Endothelial cell of umbilical vein (primary cell): ENCODE data around the gene RPL21. TPM values are rescaled to one million over a fixed set of nuclear protein-coding genes. Genes with fewer than 3 reads are reported as not detected.

Experiments
- BruUV-seq: library from RNA; stranded (reverse); fragments of 400-500 nt; replicated peaks from 2 replicates; lab custom pipeline; 2021; lab: Mats Ljungman, UMichigan
- CTCF ChIA-PET: fragments of 300-600, 350-600 bp; sonication (Branson Sonifier 250); formaldehyde crosslinking; loops from one replicate; lab custom pipeline; 2021; ENCODE audit warnings: antibody characterized with exemption, inconsistent platforms; lab: Charles Lee
- POLR2A ChIA-PET: fragments of 300-600, 350-600 bp; sonication (Branson Sonifier 250); formaldehyde crosslinking; loops from one replicate; lab custom pipeline; 2021; ENCODE audit warnings: antibody characterized with exemption, inconsistent platforms; lab: Charles Lee
- DNase-seq: peaks from one replicate; pipeline ENCODE4 v3.0.0-alpha.2; 2011; ENCODE audit warnings: low read depth, low spot score
- FAIRE-seq: peaks from 2 replicates; lab custom pipeline; 2011; peaks lifted over from hg19 to GRCh38; lab: Jason Lieb, UNC
- H2AFZ ChIP-seq: 2 replicates; pipeline ENCODE4 v1.6.0; 2012; ENCODE audit warnings: low read depth, low read length, control low read depth, inconsistent platforms
- H3K27ac ChIP-seq: 2 replicates; pipeline ENCODE4 v1.5.1; 2011; ENCODE audit warnings: low read depth, mild to moderate bottlenecking, control low read depth, low read length, moderate library complexity; ENCODE audit not compliant: insufficient read depth
- H3K27me3 ChIP-seq, 2 experiments: 2 replicates each; pipeline versions ENCODE4 v1.6.0 to v1.6.1; 2011; ENCODE audit warnings: low read length in 2 of 2, mixed read lengths in 1 of 2; ENCODE audit not compliant: control insufficient read depth in 2 of 2, insufficient read depth in 2 of 2
- H3K36me3 ChIP-seq, 2 experiments: 2 replicates in 1 of 2; 3 replicates in 1 of 2; pipeline ENCODE4 v1.5.1; 2011; ENCODE audit warnings: low read length in 2 of 2, mild to moderate bottlenecking in 1 of 2, moderate library complexity in 1 of 2; ENCODE audit not compliant: control insufficient read depth in 2 of 2, insufficient read depth in 2 of 2; ENCODE audit errors: extremely low read depth in 1 of 2
- H3K4me1 ChIP-seq: 3 replicates; pipeline ENCODE4 v1.5.1; 2011; ENCODE audit warnings: mild to moderate bottlenecking, low read length; ENCODE audit not compliant: control insufficient read depth, insufficient read depth; ENCODE audit errors: extremely low read depth
- H3K4me2 ChIP-seq: 2 replicates; pipeline ENCODE4 v1.6.1; 2011; ENCODE audit warnings: low read length, control low read depth, mixed read lengths; ENCODE audit not compliant: insufficient read depth
- H3K4me3 ChIP-seq, 3 experiments: fragments of 200-600 bp in 1 of 3; sonication (generic), shearing (Covaris generic) in 1 of 3; replicated peaks in 1 of 3; 2 replicates each; pipeline ENCODE4 v1.5.1; 2011 to 2016; ENCODE audit warnings: control low read depth in 3 of 3, low read length in 3 of 3, mild to moderate bottlenecking in 2 of 3, inconsistent platforms in 1 of 3, low read depth in 1 of 3, moderate library complexity in 1 of 3; ENCODE audit not compliant: insufficient read depth in 1 of 3
- H3K79me2 ChIP-seq: 2 replicates; pipeline ENCODE4 v1.6.0; 2012; ENCODE audit warnings: low read length, inconsistent platforms; ENCODE audit not compliant: control insufficient read depth, insufficient read depth
- H3K9ac ChIP-seq: replicated peaks from 2 replicates; pipeline ENCODE3; 2011; ENCODE audit warnings: low read length, control low read depth; ENCODE audit not compliant: insufficient read depth; ENCODE audit errors: extremely low read depth
- H3K9me1 ChIP-seq: replicated peaks from 3 replicates; pipeline ENCODE4 v1.6.0; 2011; ENCODE audit warnings: mild to moderate bottlenecking, low read length; ENCODE audit not compliant: control insufficient read depth, insufficient read depth; ENCODE audit errors: extremely low read depth
- H3K9me3 ChIP-seq: replicated peaks from 2 replicates; pipeline ENCODE4 v1.5.1; 2012; ENCODE audit warnings: low read length, inconsistent platforms; ENCODE audit not compliant: control insufficient read depth, insufficient read depth
- H4K20me1 ChIP-seq: replicated peaks from 2 replicates; pipeline ENCODE3; 2011; ENCODE audit warnings: mild to moderate bottlenecking, low read length; ENCODE audit not compliant: control insufficient read depth, insufficient read depth; ENCODE audit errors: extremely low read depth
- EZH2 ChIP-seq: IDR thresholded peaks from 2 replicates; pipeline ENCODE4 v1.6.1; 2012; ENCODE audit warnings: borderline replicate concordance, low read depth, mild to moderate bottlenecking, moderate library complexity, low read length, inconsistent platforms; ENCODE audit not compliant: severe bottlenecking
- FOS ChIP-seq: IDR thresholded peaks from 2 replicates; pipeline ENCODE4 v1.6.1; 2011; ENCODE audit warnings: mild to moderate bottlenecking, low read length, moderate library complexity, borderline replicate concordance; ENCODE audit not compliant: insufficient read depth
- GATA2 ChIP-seq: IDR thresholded peaks from 2 replicates; pipeline ENCODE4 v1.7.0; 2011; ENCODE audit warnings: low read depth, mild to moderate bottlenecking, moderate library complexity, mixed read lengths, low read length; ENCODE audit not compliant: insufficient read length, insufficient read depth
- JUN ChIP-seq: IDR thresholded peaks from 2 replicates; pipeline ENCODE4 v1.6.1; 2011; ENCODE audit warnings: borderline replicate concordance, low read depth; ENCODE audit not compliant: insufficient read length, insufficient read depth
- MAX ChIP-seq: IDR thresholded peaks from 2 replicates; pipeline ENCODE4 v1.6.1; 2011; ENCODE audit not compliant: insufficient read depth, insufficient read length
- MYC ChIP-seq: IDR thresholded peaks from one replicate; pipeline ENCODE4 v1.6.1; 2011; ENCODE audit warnings: mild to moderate bottlenecking, low read depth, low read length
- POLR2A ChIP-seq: IDR thresholded peaks from 2 replicates; pipeline ENCODE4 v1.6.1; 2012; ENCODE audit warnings: low read depth, mild to moderate bottlenecking, control low read depth, low read length
- POLR2AphosphoS5 ChIP-seq: IDR thresholded peaks from 2 replicates; pipeline ENCODE4 v1.6.1; 2012; ENCODE audit warnings: low read depth, mild to moderate bottlenecking, control low read depth, low read length, moderate library complexity; ENCODE audit not compliant: insufficient read depth
- dilution Hi-C: fragments of 300-500 bp; cut with MboI; formaldehyde crosslinking; loops from one replicate; pipeline ENCODE4 v1.15.0; 2019; ENCODE audit warnings: low sequenced_read_pairs; ENCODE audit not compliant: extremely low pct_ligation_motif_present
- intact Hi-C: fragments of 100-400 bp; cut with micrococcal nuclease; formaldehyde crosslinking; loops from one replicate; pipeline ENCODE4 v1.10.0; 2022
- polyA plus RNA-seq, 4 experiments: library from polyadenylated mRNA; depleted of rRNA in 3 of 4; stranded (reverse) in 3 of 4; unstranded in 1 of 4; fragments of >200 nt; gene quantifications; 2 replicates each; pipeline versions ENCODE4 v1.2.1 to v1.2.3, GENCODE V29; 2011 to 2012; ENCODE audit warnings: missing spikeins in 1 of 4
- total RNA-seq: library from RNA; stranded (reverse); gene quantifications from 2 replicates; pipeline ENCODE4 v1.2.3, GENCODE V29; 2021
- TF ChIP-seq, protein P1 (sequence below), 2 donors: IDR thresholded peaks; 1 replicate in 1 of 2; 2 replicates in 1 of 2; pipeline ENCODE4 v1.5.1; 2011; ENCODE audit warnings: low read length in 2 of 2, mild to moderate bottlenecking in 2 of 2, moderate library complexity in 2 of 2, control low read depth in 1 of 2, inconsistent platforms in 1 of 2, low read depth in 1 of 2; ENCODE audit not compliant: insufficient read depth in 1 of 2; ENCODE audit errors: extremely low read depth in 1 of 2

RPL21 gene
- total and polyA plus RNA-seq, 2 donors (not counting 3 experiments of a cell fraction or from before 2014, with no cell fraction given), result 585 to 871 TPM

DNA sequence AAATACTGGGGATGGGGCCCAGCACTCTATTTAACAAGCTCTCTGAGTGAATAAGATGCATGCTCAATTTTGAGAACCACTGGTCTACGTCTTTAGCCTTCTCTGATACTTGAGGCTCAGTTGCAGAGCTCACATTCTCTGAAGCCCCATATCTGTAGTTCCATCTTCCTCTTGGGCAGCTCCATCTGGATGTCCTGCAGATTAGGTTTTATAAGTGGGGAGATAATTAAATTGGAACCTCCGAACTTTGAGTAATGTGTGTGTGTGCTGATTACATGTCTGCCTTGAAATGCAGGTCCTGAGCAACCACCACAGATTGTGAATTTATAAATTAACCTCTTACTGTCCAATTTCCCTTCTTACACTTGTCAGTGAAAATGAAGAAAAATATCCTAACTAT lies 12.1 kb downstream of the RPL21 start:
- Histone ChIP-seq H3K79me2 (peaks cover 2% of the 10 kb centered on the region), H3K9me3 (no peaks in the 10 kb centered on the region), H3K9ac (no peak overlapping the region), H3K27me3 (no peaks in the 10 kb centered on the region), H4K20me1 (peaks cover 6% of the 10 kb centered on the region), H3K4me3 (no peak overlapping the region), H2AFZ (no peak overlapping the region), H3K9me1 (no peaks in the 10 kb centered on the region), H3K36me3 (peaks cover 0 to 7% of the 10 kb centered on the region in 2 experiments), H3K4me2 (no peak overlapping the region), H3K27ac (no peak overlapping the region), H3K4me1 (peaks cover 12% of the 10 kb centered on the region)
- FAIRE-seq, result no peak
- dilution Hi-C loops (no loop called here), intact Hi-C loops (no loop called here)
- BruUV-seq, result no TSS peak
- ChIA-PET POLR2A (no interaction called here), CTCF (no interaction called here)
- DNase-seq, result no peak
- TF ChIP-seq, protein P1, sequence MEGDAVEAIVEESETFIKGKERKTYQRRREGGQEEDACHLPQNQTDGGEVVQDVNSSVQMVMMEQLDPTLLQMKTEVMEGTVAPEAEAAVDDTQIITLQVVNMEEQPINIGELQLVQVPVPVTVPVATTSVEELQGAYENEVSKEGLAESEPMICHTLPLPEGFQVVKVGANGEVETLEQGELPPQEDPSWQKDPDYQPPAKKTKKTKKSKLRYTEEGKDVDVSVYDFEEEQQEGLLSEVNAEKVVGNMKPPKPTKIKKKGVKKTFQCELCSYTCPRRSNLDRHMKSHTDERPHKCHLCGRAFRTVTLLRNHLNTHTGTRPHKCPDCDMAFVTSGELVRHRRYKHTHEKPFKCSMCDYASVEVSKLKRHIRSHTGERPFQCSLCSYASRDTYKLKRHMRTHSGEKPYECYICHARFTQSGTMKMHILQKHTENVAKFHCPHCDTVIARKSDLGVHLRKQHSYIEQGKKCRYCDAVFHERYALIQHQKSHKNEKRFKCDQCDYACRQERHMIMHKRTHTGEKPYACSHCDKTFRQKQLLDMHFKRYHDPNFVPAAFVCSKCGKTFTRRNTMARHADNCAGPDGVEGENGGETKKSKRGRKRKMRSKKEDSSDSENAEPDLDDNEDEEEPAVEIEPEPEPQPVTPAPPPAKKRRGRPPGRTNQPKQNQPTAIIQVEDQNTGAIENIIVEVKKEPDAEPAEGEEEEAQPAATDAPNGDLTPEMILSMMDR (IDR thresholded peaks at IDR 0.05; ENCODE audit: extremely low read depth in 1 of 2, insufficient read depth in 1 of 2, low read depth in 1 of 2, low read length in 2 of 2), result no peak
- TF ChIP-seq MYC (no peak), EZH2 (no peak), GATA2 (no peak), MAX (no peak), JUN (no peak), FOS (no peak), POLR2A (no peak), POLR2AphosphoS5 (no peak)
